GM19193 (cell line): ENCODE results near the gene PARP8.

Source experiments
- POLR2A ChIP-seq: IDR thresholded peaks from 4 replicates; pipeline ENCODE4 v1.6.1; 2011; ENCODE audit not compliant: insufficient read depth, insufficient read length; ENCODE audit errors: extremely low read depth

Gene PARP8

GRCh38 chr5:50856401-50857119 lies 190.1 kb downstream of the PARP8 start:
- no peak for TF ChIP-seq POLR2A

GRCh38 chr5:50863534-50864170 lies 197.2 kb downstream of the PARP8 start:
- no peak for TF ChIP-seq POLR2A

GRCh38 chr5:50864466-50864865 lies 198.0 kb downstream of the PARP8 start:
- TF ChIP-seq POLR2A, result no peak

GRCh38 chr5:50866415-50866814 lies 200.0 kb downstream of the PARP8 start:
- no peak for TF ChIP-seq POLR2A

GRCh38 chr5:50867140-50867539 lies 200.7 kb downstream of the PARP8 start:
- no peak for TF ChIP-seq POLR2A

- no peak for TF ChIP-seq POLR2A
These were observed 207.3 kb downstream of the PARP8 start for GRCh38 chr5:50873595-50874277.

- TF ChIP-seq POLR2A, result no peak
These were observed 208.0 kb downstream of the PARP8 start for GRCh38 chr5:50874306-50875001.

GRCh38 chr5:50875002-50875344 lies 208.5 kb downstream of the PARP8 start:
- no peak for TF ChIP-seq POLR2A

- no peak for TF ChIP-seq POLR2A
These were observed 212.0 kb downstream of the PARP8 start for GRCh38 chr5:50878470-50878869.

GRCh38 chr5:50881407-50881806 lies 215.0 kb downstream of the PARP8 start:
- no peak for TF ChIP-seq POLR2A

- TF ChIP-seq POLR2A, result no peak
These were observed 220.4 kb downstream of the PARP8 start for GRCh38 chr5:50886657-50887345.

GRCh38 chr5:50887889-50888633 lies 221.6 kb downstream of the PARP8 start:
- TF ChIP-seq POLR2A, result no peak

- TF ChIP-seq POLR2A, result no peak
These were observed 222.3 kb downstream of the PARP8 start for GRCh38 chr5:50888751-50889150.

- no peak for TF ChIP-seq POLR2A
These were observed 223.4 kb downstream of the PARP8 start for GRCh38 chr5:50889790-50890189.
